GM23338 (cell line): ENCODE measurements around the gene NANOS2.

ENCODE experiments used
- CREB1 ChIP-seq: fragments of 250-450 bp; sonication (Bioruptor Pico); IDR thresholded peaks from 2 replicates; pipeline ENCODE4 v1.5.0; 2020; ENCODE audit warnings: low read depth, mild to moderate bottlenecking, moderate library complexity
- CTCF ChIP-seq, 2 experiments: fragments of 200-600 bp in 1 of 2; sonication (generic) in 1 of 2; conservative IDR thresholded peaks; 2 replicates each; pipeline versions ENCODE4 v1.5.1 to v1.6.1; 2016 to 2017; ENCODE audit warnings: antibody characterized with exemption in 2 of 2, low read depth in 2 of 2, mild to moderate bottlenecking in 2 of 2, moderate library complexity in 1 of 2
- EZH2 ChIP-seq: fragments of 200-600 bp; sonication (generic); IDR thresholded peaks from one replicate; pipeline ENCODE4 v1.8.0; 2017; ENCODE audit warnings: antibody characterized with exemption, mild to moderate bottlenecking, low read depth; ENCODE audit not compliant: unreplicated experiment
- POLR2AphosphoS5 ChIP-seq: IDR thresholded peaks from 2 replicates; pipeline ENCODE4 v1.6.1; 2016; ENCODE audit warnings: antibody characterized with exemption, low read depth
- REST ChIP-seq: IDR thresholded peaks from one replicate; pipeline ENCODE4 v1.6.1; 2018; ENCODE audit warnings: antibody characterized with exemption; ENCODE audit not compliant: unreplicated experiment
- STAT1 ChIP-seq: IDR thresholded peaks from one replicate; pipeline ENCODE4 v1.6.1; 2016; ENCODE audit warnings: antibody characterized with exemption; ENCODE audit not compliant: unreplicated experiment

- no peak for TF ChIP-seq CTCF (conservative IDR thresholded peaks at IDR 0.05; ENCODE audit: low read depth in 2 of 2)
- no peak for TF ChIP-seq EZH2
- no peak for TF ChIP-seq POLR2AphosphoS5
- no peak for TF ChIP-seq REST
- no peak for TF ChIP-seq CREB1 (CRISPR knock-in tag)
- TF ChIP-seq STAT1, result no peak
These were observed 39.1 kb upstream of the NANOS2 start for GRCh38 chr19:45953676-45954075.
